HL-60 (cell line): ENCODE results near the gene TNFRSF8.
A peak's percentile ranks its signal among the peaks of the same experiment; 100 is the strongest.

ENCODE experiments used
- DNase-seq, 2 experiments: peaks; one replicate each; pipeline ENCODE4 v3.0.0-alpha.2; 2010 to 2020; ENCODE audit warnings: low read depth in 1 of 2, low spot score in 1 of 2
- H3K27ac ChIP-seq: fragments of 250-450 bp; sonication (Bioruptor Pico); replicated peaks from 2 replicates; pipeline ENCODE4 v1.5.1; 2020; ENCODE audit warnings: mild to moderate bottlenecking, moderate library complexity
- H3K27me3 ChIP-seq: fragments of 250-450 bp; sonication (Bioruptor Pico); 2 replicates; pipeline ENCODE4 v1.5.1; 2021; ENCODE audit warnings: mild to moderate bottlenecking, moderate library complexity; ENCODE audit not compliant: insufficient read depth, poor library complexity, severe bottlenecking
- H3K4me3 ChIP-seq: replicated peaks from 2 replicates; pipeline ENCODE4 v1.5.1; 2011; ENCODE audit warnings: mild to moderate bottlenecking, control low read depth, low read length; ENCODE audit not compliant: insufficient read depth
- CTCF ChIP-seq: IDR thresholded peaks from one replicate; pipeline ENCODE4 v1.5.1; 2011; ENCODE audit warnings: low read length, control low read depth, inconsistent platforms; ENCODE audit not compliant: insufficient read depth
- GABPA ChIP-seq: IDR thresholded peaks from 2 replicates; pipeline ENCODE4 v1.6.1; 2012; ENCODE audit warnings: low read depth
- POLR2AphosphoS5 ChIP-seq: IDR thresholded peaks from 2 replicates; pipeline ENCODE4 v1.6.1; 2012; ENCODE audit warnings: low read depth
- SPI1 ChIP-seq: IDR thresholded peaks from 2 replicates; pipeline ENCODE4 v1.6.1; 2012; ENCODE audit warnings: low read depth, mild to moderate bottlenecking, borderline replicate concordance
- TF ChIP-seq, protein P1 (sequence below): IDR thresholded peaks from 2 replicates; pipeline ENCODE4 v1.6.1; 2012; ENCODE audit warnings: low read depth; ENCODE audit not compliant: insufficient replicate concordance

TNFRSF8 gene

DNA sequence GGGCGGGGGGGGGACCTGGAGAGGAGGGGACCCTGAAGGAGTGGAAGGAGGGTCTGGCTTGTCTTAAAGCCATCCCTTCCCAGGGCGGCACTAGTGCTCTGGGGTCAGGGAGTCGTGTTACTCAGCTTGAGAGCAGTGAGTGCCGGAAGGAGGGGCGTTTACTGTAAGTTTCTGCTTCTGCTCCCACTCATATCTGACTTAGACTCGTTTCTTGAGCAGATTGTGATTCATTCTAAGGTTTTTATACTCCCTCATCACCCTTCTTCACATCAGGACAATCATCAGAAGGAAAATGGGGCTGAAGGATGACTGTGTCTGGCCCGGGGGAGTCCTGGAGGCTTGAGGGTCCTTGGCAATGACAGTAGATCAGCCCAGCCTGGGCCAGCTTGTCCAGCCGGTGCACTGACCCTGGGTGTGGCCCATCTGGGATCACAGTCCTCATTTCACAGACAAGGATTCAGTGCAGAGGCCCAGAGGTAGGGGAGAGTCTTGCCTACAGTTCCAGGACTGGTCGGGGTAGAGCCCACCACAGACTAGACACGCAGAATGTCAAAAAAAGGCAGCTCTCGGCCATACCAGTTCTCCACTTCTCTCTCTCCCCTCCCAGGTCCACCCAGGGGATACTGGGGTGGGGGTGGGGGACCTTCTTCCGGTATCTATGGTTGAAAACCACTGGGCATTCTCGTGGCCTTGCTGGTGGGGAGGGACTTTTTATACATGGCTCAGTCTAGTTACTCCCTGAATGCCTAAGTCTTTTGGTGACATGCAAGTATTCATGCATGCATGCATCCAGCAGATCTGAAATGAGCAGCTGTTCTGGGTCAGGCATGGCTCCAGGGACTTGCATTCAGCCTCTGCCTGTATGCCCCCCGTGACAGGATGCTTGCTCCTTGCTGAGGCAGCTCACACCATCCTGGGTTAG lies 5.1 kb downstream of the TNFRSF8 start:
- no peak overlapping the region for H3K4me3 ChIP-seq
- TF ChIP-seq, protein P1, sequence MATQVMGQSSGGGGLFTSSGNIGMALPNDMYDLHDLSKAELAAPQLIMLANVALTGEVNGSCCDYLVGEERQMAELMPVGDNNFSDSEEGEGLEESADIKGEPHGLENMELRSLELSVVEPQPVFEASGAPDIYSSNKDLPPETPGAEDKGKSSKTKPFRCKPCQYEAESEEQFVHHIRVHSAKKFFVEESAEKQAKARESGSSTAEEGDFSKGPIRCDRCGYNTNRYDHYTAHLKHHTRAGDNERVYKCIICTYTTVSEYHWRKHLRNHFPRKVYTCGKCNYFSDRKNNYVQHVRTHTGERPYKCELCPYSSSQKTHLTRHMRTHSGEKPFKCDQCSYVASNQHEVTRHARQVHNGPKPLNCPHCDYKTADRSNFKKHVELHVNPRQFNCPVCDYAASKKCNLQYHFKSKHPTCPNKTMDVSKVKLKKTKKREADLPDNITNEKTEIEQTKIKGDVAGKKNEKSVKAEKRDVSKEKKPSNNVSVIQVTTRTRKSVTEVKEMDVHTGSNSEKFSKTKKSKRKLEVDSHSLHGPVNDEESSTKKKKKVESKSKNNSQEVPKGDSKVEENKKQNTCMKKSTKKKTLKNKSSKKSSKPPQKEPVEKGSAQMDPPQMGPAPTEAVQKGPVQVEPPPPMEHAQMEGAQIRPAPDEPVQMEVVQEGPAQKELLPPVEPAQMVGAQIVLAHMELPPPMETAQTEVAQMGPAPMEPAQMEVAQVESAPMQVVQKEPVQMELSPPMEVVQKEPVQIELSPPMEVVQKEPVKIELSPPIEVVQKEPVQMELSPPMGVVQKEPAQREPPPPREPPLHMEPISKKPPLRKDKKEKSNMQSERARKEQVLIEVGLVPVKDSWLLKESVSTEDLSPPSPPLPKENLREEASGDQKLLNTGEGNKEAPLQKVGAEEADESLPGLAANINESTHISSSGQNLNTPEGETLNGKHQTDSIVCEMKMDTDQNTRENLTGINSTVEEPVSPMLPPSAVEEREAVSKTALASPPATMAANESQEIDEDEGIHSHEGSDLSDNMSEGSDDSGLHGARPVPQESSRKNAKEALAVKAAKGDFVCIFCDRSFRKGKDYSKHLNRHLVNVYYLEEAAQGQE: no peak
- TF ChIP-seq GABPA (no peak), SPI1 (no peak), CTCF (no peak), POLR2AphosphoS5 (no peak)
- H3K27ac ChIP-seq: no peak overlapping the region
- DNase-seq: no peak
- peaks cover 10% of the 10 kb centered on the region for H3K27me3 ChIP-seq

DNA sequence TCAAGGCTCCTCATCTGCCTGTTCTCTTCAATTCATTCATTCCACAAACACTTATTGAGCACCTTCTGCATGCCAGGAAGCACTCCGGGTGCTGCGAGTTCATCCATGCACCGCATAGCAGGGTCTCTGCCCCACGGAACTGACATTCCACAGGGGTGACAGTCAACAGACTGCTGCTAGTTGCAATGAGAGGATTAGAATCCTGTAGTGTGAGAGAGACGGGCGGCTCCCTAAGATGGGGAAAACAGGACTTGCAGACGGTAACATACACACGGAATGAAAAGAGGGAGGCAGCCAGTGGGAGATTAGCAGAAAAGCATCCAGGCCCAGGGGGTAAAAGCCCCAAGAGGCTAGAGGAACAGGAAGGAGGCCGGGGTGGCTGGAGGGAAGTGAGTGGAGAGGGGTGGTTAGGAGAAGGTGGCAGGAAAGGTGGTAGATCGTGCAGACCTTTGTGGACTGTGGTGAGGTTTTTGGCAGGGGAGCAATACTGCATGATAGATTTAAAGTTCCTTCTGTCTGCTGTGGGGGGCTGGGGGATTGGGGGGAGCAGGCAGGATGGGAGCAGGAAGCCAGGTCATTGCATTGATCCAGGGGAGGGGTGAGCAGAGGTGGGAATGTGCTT lies 6.6 kb downstream of the TNFRSF8 start:
- H3K27me3 ChIP-seq: no peaks in the 10 kb centered on the region
- no peak overlapping the region for H3K27ac ChIP-seq
- peak in 1 of 2 experiments; percentile 32 for DNase-seq
- no peak for TF ChIP-seq CTCF
- TF ChIP-seq SPI1: peak; percentile 66
- no peak overlapping the region for H3K4me3 ChIP-seq

DNA sequence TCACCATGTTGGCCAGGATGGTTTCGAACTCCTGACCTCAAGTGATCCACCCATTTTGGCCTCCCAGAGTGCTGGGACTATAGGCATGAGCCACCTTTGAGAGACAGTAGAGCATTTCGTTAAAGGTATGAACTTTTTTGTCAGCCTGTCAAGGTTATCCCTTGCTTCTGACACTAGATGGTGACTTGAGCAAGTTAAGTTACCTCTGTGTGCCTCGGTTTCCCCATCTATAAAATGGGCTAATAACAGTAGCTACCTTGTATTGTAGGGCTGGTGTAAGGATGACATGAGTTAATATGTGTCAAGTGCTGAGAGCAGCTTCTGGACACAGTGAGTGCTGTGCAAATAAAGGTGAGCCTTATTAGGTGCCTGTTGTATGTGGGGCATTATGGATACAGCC lies 8.8 kb downstream of the TNFRSF8 start:
- no peak for DNase-seq

More for the DNA sequence above, 8.8 kb downstream of the TNFRSF8 start:
- H3K4me3 ChIP-seq: no peak overlapping the region
- no peaks in the 10 kb centered on the region for H3K27me3 ChIP-seq
- no peak overlapping the region for H3K27ac ChIP-seq
- TF ChIP-seq GABPA (no peak), SPI1 (no peak), CTCF (no peak), POLR2AphosphoS5 (no peak)
- TF ChIP-seq, protein P1: no peak
